Chondrocyte (in vitro differentiated cells): Measurements from ENCODE around the gene KIR3DL1. TPM values are rescaled to one million over a fixed set of nuclear protein-coding genes. Genes with fewer than 3 reads are reported as not detected.
"Not testable (repeated sequence)": the region's sequence is repeated elsewhere in the genome, so short reads cannot be mapped to it uniquely, and the experiment has no call there.

Experiments used
- DNase-seq: peaks from one replicate; pipeline ENCODE4 v3.0.0; 2021; ENCODE audit warnings: mixed read lengths, low spot score
- H3K27ac Mint-ChIP-seq: one replicate; pipeline ENCODE4 v1.8.0; 2021; ENCODE audit warnings: mild to moderate bottlenecking, moderate library complexity, mixed read lengths; ENCODE audit not compliant: unreplicated experiment
- H3K27me3 Mint-ChIP-seq: 2 replicates; pipeline ENCODE4 v1.8.0; 2021; ENCODE audit warnings: low read depth, mixed read lengths
- H3K36me3 Mint-ChIP-seq: 2 replicates; pipeline ENCODE4 v1.8.0; 2021; ENCODE audit warnings: low read depth, mixed read lengths
- H3K4me1 Mint-ChIP-seq: 2 replicates; pipeline ENCODE4 v1.8.0; 2021; ENCODE audit warnings: low read depth, mild to moderate bottlenecking, mixed read lengths
- H3K4me3 Mint-ChIP-seq: one replicate; pipeline ENCODE4 v1.8.0; 2021; ENCODE audit warnings: mild to moderate bottlenecking, moderate library complexity, mixed read lengths; ENCODE audit not compliant: unreplicated experiment
- H3K9me3 Mint-ChIP-seq: 2 replicates; pipeline ENCODE4 v1.8.0; 2021; ENCODE audit warnings: low read depth, mixed read lengths
- total RNA-seq: library from RNA; stranded (reverse); gene quantifications from 3 replicates; pipeline ENCODE4 v1.2.1, GENCODE V29; 2021
- TF ChIP-seq, protein P1 (sequence below): fragments of 200-600 bp; sonication (generic); IDR thresholded peaks from 2 replicates; pipeline ENCODE4 v1.5.0; 2021; ENCODE audit warnings: antibody characterized with exemption, mild to moderate bottlenecking, moderate library complexity

Gene KIR3DL1
- total RNA-seq, 1 donor from 2014 or later = not detected

DNA sequence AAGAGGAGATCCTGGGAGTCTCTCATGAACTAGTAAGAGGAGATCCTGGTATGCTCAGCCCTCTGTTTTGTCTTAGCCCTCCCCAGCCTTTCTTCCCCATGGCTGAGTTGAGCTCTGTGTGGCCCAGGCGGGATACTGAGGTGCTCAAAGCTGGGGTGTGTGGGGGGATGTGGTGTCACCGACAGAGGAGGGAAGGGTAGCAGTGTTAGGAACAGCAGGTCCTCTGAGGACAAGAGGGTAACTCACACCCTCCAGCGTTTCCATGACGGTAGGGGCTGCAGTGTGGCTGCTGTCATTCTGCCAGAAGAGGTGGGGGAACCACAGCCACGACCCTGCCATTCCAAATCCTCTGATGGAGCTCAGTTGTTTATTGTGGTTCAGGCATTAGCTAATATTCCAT is 12.2 kb upstream of the KIR3DL1 start:
- Mint-ChIP-seq H3K4me3 (no peak overlapping the region), H3K36me3 (no peaks in the 10 kb centered on the region), H3K4me1 (no peaks in the 10 kb centered on the region), H3K27ac (no peak overlapping the region), H3K27me3 (no peaks in the 10 kb centered on the region), H3K9me3 (peaks cover 47% of the 10 kb centered on the region)
- DNase-seq = no peak
- TF ChIP-seq, protein P1, sequence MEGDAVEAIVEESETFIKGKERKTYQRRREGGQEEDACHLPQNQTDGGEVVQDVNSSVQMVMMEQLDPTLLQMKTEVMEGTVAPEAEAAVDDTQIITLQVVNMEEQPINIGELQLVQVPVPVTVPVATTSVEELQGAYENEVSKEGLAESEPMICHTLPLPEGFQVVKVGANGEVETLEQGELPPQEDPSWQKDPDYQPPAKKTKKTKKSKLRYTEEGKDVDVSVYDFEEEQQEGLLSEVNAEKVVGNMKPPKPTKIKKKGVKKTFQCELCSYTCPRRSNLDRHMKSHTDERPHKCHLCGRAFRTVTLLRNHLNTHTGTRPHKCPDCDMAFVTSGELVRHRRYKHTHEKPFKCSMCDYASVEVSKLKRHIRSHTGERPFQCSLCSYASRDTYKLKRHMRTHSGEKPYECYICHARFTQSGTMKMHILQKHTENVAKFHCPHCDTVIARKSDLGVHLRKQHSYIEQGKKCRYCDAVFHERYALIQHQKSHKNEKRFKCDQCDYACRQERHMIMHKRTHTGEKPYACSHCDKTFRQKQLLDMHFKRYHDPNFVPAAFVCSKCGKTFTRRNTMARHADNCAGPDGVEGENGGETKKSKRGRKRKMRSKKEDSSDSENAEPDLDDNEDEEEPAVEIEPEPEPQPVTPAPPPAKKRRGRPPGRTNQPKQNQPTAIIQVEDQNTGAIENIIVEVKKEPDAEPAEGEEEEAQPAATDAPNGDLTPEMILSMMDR = no peak

- no peaks in the 10 kb centered on the region for H3K4me1 Mint-ChIP-seq
- peaks cover 44% of the 10 kb centered on the region for H3K9me3 Mint-ChIP-seq
- no peak overlapping the region for H3K4me3 Mint-ChIP-seq
- no peak for DNase-seq
- H3K27me3 Mint-ChIP-seq = no peaks in the 10 kb centered on the region
- no peak overlapping the region for H3K27ac Mint-ChIP-seq
- TF ChIP-seq, protein P1 = no peak
- no peaks in the 10 kb centered on the region for H3K36me3 Mint-ChIP-seq
Measured at GRCh38 chr19:54804571-54804970, 11.7 kb upstream of the KIR3DL1 start.

DNA sequence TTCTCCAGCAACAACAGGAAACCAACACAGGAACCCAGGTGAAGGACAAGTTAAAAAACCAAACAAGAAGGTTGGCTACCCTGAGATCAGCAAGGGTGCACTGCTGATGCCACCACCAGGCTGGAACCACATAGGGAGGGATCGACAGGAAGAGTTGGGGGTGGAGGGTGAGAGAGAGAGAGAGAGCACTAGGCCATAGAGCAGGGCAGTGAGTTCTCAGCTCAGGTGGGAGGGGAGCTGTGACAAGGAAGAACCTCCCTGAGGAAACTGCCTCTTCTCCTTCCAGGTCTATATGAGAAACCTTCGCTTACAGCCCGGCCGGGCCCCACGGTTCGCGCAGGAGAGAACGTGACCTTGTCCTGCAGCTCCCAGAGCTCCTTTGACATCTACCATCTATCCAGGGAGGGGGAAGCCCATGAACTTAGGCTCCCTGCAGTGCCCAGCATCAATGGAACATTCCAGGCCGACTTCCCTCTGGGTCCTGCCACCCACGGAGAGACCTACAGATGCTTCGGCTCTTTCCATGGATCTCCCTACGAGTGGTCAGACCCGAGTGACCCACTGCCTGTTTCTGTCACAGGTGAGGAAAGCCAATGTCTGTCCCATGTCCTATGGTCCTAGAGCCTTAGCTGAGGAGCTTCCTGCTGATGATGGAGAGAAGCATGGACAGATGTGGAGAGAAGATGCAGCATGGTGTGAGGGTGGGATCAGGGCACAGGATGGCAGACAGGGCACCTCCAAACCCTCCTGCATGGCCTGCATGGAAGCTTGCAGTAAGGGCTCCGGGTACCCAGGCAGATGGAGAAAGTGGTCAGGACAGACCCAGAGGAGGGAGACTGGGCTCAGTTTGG is 10.4 kb upstream of the KIR3DL1 start:
- no peak overlapping the region for H3K4me3 Mint-ChIP-seq
- TF ChIP-seq, protein P1 = no peak
- H3K4me1 Mint-ChIP-seq = no peaks in the 10 kb centered on the region
- H3K27ac Mint-ChIP-seq = no peak overlapping the region
- H3K27me3 Mint-ChIP-seq = no peaks in the 10 kb centered on the region
- no peak for DNase-seq
- H3K9me3 Mint-ChIP-seq = peaks cover 53% of the 10 kb centered on the region
- no peaks in the 10 kb centered on the region for H3K36me3 Mint-ChIP-seq

GRCh38 chr19:54806516-54806838 is 9.8 kb upstream of the KIR3DL1 start:
- no peak overlapping the region for H3K27ac Mint-ChIP-seq
- no peaks in the 10 kb centered on the region for H3K27me3 Mint-ChIP-seq
- TF ChIP-seq, protein P1 = no peak
- DNase-seq = no peak
- no peaks in the 10 kb centered on the region for H3K36me3 Mint-ChIP-seq
- H3K4me1 Mint-ChIP-seq = no peaks in the 10 kb centered on the region
- H3K9me3 Mint-ChIP-seq = peaks cover 49% of the 10 kb centered on the region
- no peak overlapping the region for H3K4me3 Mint-ChIP-seq

- H3K4me3 Mint-ChIP-seq, H3K36me3 Mint-ChIP-seq, DNase-seq, H3K27me3 Mint-ChIP-seq, H3K4me1 Mint-ChIP-seq, H3K27ac Mint-ChIP-seq: not testable (repeated sequence)
- H3K9me3 Mint-ChIP-seq = peaks cover 65% of the 10 kb centered on the region
Measured at GRCh38 chr19:54814571-54814970, 1.7 kb upstream of the KIR3DL1 start.
